ENCODE data around the gene ATP6V0E2.

ATP6V0E2 gene

DNA sequence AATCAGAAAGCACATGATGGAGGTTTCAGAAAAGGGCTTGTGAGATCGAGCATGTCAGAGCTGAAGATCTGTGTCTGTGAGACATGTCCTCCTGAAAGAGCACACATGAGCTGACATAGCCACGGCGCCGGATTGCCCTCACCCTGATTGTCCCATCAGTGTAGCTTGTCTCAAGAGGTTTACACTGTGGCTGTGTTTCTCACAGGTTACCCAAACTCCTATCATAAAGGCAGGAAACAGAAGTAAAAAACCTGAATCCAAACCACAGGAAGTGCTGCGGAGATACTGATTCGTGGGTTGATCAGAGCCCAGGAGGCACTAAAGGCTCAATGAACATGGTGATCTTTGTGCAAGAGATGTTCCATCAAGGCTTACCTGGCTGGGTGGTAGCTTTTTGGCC lies 3.9 kb upstream of the ATP6V0E2 start:
- Histone ChIP-seq H3K4me3 (ENCODE audit: low read length) (no peak overlapping the region), H3F3A (ENCODE audit: control insufficient read depth, insufficient read depth) (peaks cover 10% of the 10 kb centered on the region; the same call in 1 of the 2 replicates), H3K27me3 (ENCODE audit: control insufficient read depth, low read length) (no peaks in the 10 kb centered on the region), H3K9me3 (ENCODE audit: control insufficient read depth, insufficient read depth, low read length) (no peaks in the 10 kb centered on the region), H4K20me1 (ENCODE audit: control insufficient read depth, insufficient read depth, low read depth, low read length) (peaks cover 2% of the 10 kb centered on the region; the same call in 1 of the 2 replicates), H3K27ac (ENCODE audit: low read depth, low read length) (no peak overlapping the region), H3K79me2 (ENCODE audit: control insufficient read depth, low read length) (peaks cover 18% of the 10 kb centered on the region), H3K4me1 (ENCODE audit: control insufficient read depth, low read length) (peaks cover 39% of the 10 kb centered on the region), H3K4me2 (ENCODE audit: low read length) (no peak overlapping the region), H3K36me3 (ENCODE audit: control insufficient read depth, low read length) (peaks cover 9% of the 10 kb centered on the region), H3K9me2 (replicated peaks; ENCODE audit: control insufficient read depth, low read length) (no peaks in the 10 kb centered on the region)
- TF ChIP-seq EZH2phosphoT487 (IDR thresholded peaks at IDR 0.05; ENCODE audit: borderline replicate concordance, low read length) = no peak
- TF ChIP-seq, protein P1, sequence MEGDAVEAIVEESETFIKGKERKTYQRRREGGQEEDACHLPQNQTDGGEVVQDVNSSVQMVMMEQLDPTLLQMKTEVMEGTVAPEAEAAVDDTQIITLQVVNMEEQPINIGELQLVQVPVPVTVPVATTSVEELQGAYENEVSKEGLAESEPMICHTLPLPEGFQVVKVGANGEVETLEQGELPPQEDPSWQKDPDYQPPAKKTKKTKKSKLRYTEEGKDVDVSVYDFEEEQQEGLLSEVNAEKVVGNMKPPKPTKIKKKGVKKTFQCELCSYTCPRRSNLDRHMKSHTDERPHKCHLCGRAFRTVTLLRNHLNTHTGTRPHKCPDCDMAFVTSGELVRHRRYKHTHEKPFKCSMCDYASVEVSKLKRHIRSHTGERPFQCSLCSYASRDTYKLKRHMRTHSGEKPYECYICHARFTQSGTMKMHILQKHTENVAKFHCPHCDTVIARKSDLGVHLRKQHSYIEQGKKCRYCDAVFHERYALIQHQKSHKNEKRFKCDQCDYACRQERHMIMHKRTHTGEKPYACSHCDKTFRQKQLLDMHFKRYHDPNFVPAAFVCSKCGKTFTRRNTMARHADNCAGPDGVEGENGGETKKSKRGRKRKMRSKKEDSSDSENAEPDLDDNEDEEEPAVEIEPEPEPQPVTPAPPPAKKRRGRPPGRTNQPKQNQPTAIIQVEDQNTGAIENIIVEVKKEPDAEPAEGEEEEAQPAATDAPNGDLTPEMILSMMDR (IDR thresholded peaks at IDR 0.05; ENCODE audit: low read depth, low read length, poor library complexity, severe bottlenecking) = no peak

DNA sequence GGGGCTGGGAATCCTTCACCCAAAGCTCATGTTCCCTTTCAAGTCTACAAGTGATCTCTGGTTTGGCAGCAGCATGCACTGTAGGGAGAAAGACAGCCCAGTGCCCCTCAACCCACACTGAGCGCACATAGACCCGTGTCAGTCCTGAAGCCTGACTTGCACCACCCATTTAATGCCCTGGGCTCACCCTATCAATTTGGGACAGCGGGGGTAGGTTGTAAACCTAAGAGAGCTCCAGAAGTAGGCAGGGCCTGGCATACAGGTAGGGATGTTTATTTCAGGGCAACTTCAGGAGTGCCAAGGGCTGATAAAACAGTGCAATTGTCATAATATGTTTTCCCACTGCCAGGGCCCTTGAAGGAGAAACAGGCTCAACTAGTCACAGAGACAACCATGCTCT lies 3.5 kb upstream of the ATP6V0E2 start:
- Histone ChIP-seq H3K9me3 (ENCODE audit: control insufficient read depth, insufficient read depth, low read length) (no peaks in the 10 kb centered on the region), H3K27me3 (ENCODE audit: control insufficient read depth, low read length) (no peaks in the 10 kb centered on the region), H3K9me2 (replicated peaks; ENCODE audit: control insufficient read depth, low read length) (no peaks in the 10 kb centered on the region), H3K4me2 (ENCODE audit: low read length) (no peak overlapping the region), H3K4me1 (ENCODE audit: control insufficient read depth, low read length) (peaks cover 43% of the 10 kb centered on the region), H4K20me1 (ENCODE audit: control insufficient read depth, insufficient read depth, low read depth, low read length) (peaks cover 2% of the 10 kb centered on the region; the same call in 1 of the 2 replicates), H3F3A (ENCODE audit: control insufficient read depth, insufficient read depth) (peaks cover 10% of the 10 kb centered on the region; the same call in 1 of the 2 replicates), H3K4me3 (ENCODE audit: low read length) (no peak overlapping the region), H3K27ac (ENCODE audit: low read depth, low read length) (no peak overlapping the region), H3K79me2 (ENCODE audit: control insufficient read depth, low read length) (peaks cover 21% of the 10 kb centered on the region), H3K36me3 (ENCODE audit: control insufficient read depth, low read length) (peaks cover 9% of the 10 kb centered on the region)
- TF ChIP-seq, protein P1 (IDR thresholded peaks at IDR 0.05; ENCODE audit: low read depth, low read length, poor library complexity, severe bottlenecking) = no peak

DNA sequence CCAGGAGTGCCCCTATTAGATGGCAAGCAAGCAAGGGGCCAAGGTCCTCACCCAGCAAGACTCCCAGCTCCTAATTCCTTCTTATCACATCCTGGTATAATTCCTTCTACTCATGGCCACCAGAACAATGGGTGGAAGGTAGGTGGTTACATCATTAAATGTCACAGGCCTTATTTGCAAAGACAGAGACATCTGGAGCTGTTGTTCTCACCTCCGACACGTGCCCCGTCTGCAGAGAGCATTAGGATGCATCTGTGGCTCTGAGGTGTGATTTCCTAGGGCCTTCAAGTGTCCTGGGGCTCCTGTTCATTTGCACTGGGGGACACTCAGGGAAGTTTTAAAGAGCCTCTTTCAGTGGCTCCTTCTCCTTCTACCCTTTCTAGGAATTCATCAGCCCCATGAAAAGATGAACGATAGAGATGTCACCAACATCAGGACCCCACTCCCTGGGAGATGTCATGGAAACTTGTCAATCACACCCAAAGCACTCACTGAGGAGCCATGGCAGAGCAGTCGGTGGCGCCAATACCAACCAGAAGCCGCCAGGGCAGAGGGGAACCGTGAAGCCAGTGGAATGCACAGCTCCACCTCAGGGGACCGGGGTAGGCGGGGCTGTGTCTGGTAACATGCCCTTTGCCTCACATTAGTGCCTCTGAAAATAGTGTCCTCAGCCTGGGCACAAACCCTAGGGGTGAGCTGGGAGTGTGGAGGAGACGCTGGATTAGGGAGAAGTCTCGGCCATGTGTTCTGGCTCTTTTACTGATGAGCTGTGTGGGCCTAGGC lies 2.9 kb upstream of the ATP6V0E2 start:
- H3K79me2 ChIP-seq (ENCODE audit: control insufficient read depth, low read length) = peaks cover 21% of the 10 kb centered on the region
- H4K20me1 ChIP-seq (ENCODE audit: control insufficient read depth, insufficient read depth, low read depth, low read length) = peaks cover 2% of the 10 kb centered on the region; the same call in 1 of the 2 replicates
- peaks cover 10% of the 10 kb centered on the region; the same call in 1 of the 2 replicates for H3F3A ChIP-seq (ENCODE audit: control insufficient read depth, insufficient read depth)
- H3K4me2 ChIP-seq (ENCODE audit: low read length) = no peak overlapping the region
- peaks cover 9% of the 10 kb centered on the region for H3K36me3 ChIP-seq (ENCODE audit: control insufficient read depth, low read length)
- H3K27ac ChIP-seq (ENCODE audit: low read depth, low read length) = peak overlapping the region; percentile 36; the same call in 1 of the 2 replicates
- H3K27me3 ChIP-seq (ENCODE audit: control insufficient read depth, low read length) = no peaks in the 10 kb centered on the region
- H3K9me3 ChIP-seq (ENCODE audit: control insufficient read depth, insufficient read depth, low read length) = no peaks in the 10 kb centered on the region
- TF ChIP-seq, protein P1 (IDR thresholded peaks at IDR 0.05; ENCODE audit: low read depth, low read length, poor library complexity, severe bottlenecking) = no peak
- no peak for TF ChIP-seq EZH2phosphoT487 (IDR thresholded peaks at IDR 0.05; ENCODE audit: borderline replicate concordance, low read length)
- no peaks in the 10 kb centered on the region for H3K9me2 ChIP-seq (replicated peaks; ENCODE audit: control insufficient read depth, low read length)
- no peak overlapping the region for H3K4me3 ChIP-seq (ENCODE audit: low read length)
- peaks cover 47% of the 10 kb centered on the region for H3K4me1 ChIP-seq (ENCODE audit: control insufficient read depth, low read length)

All from DOHH2 (cell line).